Measurements from ENCODE around the gene TTC19. TPM values are rescaled to one million over a fixed set of nuclear protein-coding genes. Genes with fewer than 3 reads are reported as not detected.

The TTC19 gene
- total and polyA plus RNA-seq, 2 of the 8 experiments (the other 6 are each of a cell fraction or from before 2014, with no cell fraction given), result 11.8 to 55.0 TPM

DNA sequence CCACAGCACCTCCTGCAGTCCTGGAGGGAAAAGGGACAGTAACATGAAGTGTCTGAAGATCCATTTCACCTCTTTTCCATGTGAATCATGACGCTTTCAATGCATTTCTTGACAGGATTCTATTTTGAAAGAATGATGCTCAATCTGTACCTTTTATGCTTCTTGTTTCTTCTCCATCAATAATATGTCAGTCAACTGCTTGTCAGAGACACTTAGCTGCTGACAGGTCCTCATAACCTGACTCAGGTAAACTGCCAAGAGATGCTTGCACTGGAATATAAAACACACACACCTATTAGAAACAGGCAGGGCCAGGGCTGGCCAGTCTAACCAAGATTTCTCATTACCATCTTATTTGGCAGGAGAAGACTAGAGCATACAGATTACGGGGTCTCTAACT, 21.7 kb upstream of the TTC19 start:
- Histone ChIP-seq H3K4ac (replicated peaks; ENCODE audit: insufficient read length, low read depth, low read length) (no peak overlapping the region), H3K23me2 (ENCODE audit: low read depth, low read length) (no peaks in the 10 kb centered on the region), H2BK5ac (ENCODE audit: low read depth, low read length) (no peak overlapping the region), H4K91ac (replicated peaks; ENCODE audit: insufficient read length, low read length) (no peak overlapping the region), H2BK12ac (ENCODE audit: low read depth, low read length) (no peak overlapping the region), H3K56ac (replicated peaks; ENCODE audit: insufficient read length, low read depth, low read length) (no peak overlapping the region), H3K27me3 (replicated peaks in 1 of 4; ENCODE audit: control insufficient read depth in 3 of 4, extremely low read depth in 1 of 4, insufficient read depth in 3 of 4, low read length in 3 of 4) (no peaks in the 10 kb centered on the region), H2BK20ac (ENCODE audit: low read length) (no peak overlapping the region), H2BK120ac (replicated peaks; ENCODE audit: low read depth, low read length) (no peak overlapping the region), H3K9me3 (ENCODE audit: insufficient read depth in 2 of 2, low read depth in 1 of 2, low read length in 1 of 2) (peaks cover 4 to 9% of the 10 kb centered on the region in 2 experiments; a peak in 2 of 4 replicates), H2BK15ac (ENCODE audit: low read length) (no peak overlapping the region), H2AK5ac (ENCODE audit: low read depth, low read length) (no peak overlapping the region), H3K18ac (ENCODE audit: extremely low read depth, low read length) (no peak overlapping the region), H2AFZ (ENCODE audit: low read length) (no peak overlapping the region), H3K23ac (ENCODE audit: insufficient read length) (no peak overlapping the region), H4K5ac (ENCODE audit: insufficient read length, low read depth, low read length) (no peak overlapping the region), H4K20me1 (replicated peaks in 1 of 2; ENCODE audit: control insufficient read depth in 1 of 2, insufficient read depth in 2 of 2, low read length in 2 of 2) (peaks cover 0 to 3% of the 10 kb centered on the region in 2 experiments), H3K14ac (ENCODE audit: insufficient read length) (no peak overlapping the region), H3K36me3 (ENCODE audit: control insufficient read depth in 2 of 4, insufficient read depth in 4 of 4, low read length in 3 of 4) (peaks cover 2 to 40% (median 21%) of the 10 kb centered on the region in 4 experiments; a peak in 7 of 8 replicates), H3K4me3 (ENCODE audit: extremely low read depth in 1 of 4, insufficient read depth in 2 of 4, low read depth in 3 of 4, low read length in 4 of 4) (no peak overlapping the region), H4K8ac (ENCODE audit: extremely low read depth, insufficient read depth, low read length) (no peak overlapping the region), H3K27ac (ENCODE audit: low read depth, low read length) (no peak overlapping the region), H3K79me2 (ENCODE audit: control insufficient read depth in 1 of 2, insufficient read depth in 2 of 2, low read length in 2 of 2) (no peaks in the 10 kb centered on the region), H3K4me1 (replicated peaks in 1 of 4; ENCODE audit: control insufficient read depth in 3 of 4, insufficient read depth in 4 of 4, low read length in 3 of 4) (no peaks in the 10 kb centered on the region), H3K4me2 (ENCODE audit: insufficient read depth in 1 of 2, low read depth in 2 of 2, low read length in 2 of 2) (no peak overlapping the region), H3K9ac (replicated peaks in 1 of 4; ENCODE audit: extremely low read depth in 1 of 4, low read depth in 3 of 4, low read length in 3 of 4) (no peak overlapping the region), H3K79me1 (ENCODE audit: low read depth, low read length) (no peaks in the 10 kb centered on the region)
- TF ChIP-seq CEBPB (IDR thresholded peaks at IDR 0.05; ENCODE audit: low read depth, low read length) (no peak), RNF2 (IDR thresholded peaks at IDR 0.05; ENCODE audit: borderline replicate concordance, low read depth, low read length, missing control alignments, poor library complexity, severe bottlenecking) (no peak), POLR2AphosphoS5 (IDR thresholded peaks at IDR 0.05; ENCODE audit: low read depth, low read length) (no peak), PHF8 (conservative IDR thresholded peaks at IDR 0.05; ENCODE audit: low read depth, low read length) (no peak), POU5F1 (IDR thresholded peaks at IDR 0.05; ENCODE audit: low read depth, low read length) (no peak), SRF (IDR thresholded peaks at IDR 0.05; ENCODE audit: low read depth, low read length) (no peak)
- TF ChIP-seq, protein P1, sequence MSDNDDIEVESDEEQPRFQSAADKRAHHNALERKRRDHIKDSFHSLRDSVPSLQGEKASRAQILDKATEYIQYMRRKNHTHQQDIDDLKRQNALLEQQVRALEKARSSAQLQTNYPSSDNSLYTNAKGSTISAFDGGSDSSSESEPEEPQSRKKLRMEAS (IDR thresholded peaks at IDR 0.05), result no peak
- TF ChIP-seq, protein P2, sequence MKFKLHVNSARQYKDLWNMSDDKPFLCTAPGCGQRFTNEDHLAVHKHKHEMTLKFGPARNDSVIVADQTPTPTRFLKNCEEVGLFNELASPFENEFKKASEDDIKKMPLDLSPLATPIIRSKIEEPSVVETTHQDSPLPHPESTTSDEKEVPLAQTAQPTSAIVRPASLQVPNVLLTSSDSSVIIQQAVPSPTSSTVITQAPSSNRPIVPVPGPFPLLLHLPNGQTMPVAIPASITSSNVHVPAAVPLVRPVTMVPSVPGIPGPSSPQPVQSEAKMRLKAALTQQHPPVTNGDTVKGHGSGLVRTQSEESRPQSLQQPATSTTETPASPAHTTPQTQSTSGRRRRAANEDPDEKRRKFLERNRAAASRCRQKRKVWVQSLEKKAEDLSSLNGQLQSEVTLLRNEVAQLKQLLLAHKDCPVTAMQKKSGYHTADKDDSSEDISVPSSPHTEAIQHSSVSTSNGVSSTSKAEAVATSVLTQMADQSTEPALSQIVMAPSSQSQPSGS (IDR thresholded peaks at IDR 0.05; ENCODE audit: low read length), result no peak
- FAIRE-seq (no peak), DNase-seq (ENCODE audit: low read depth in 1 of 2, low spot score in 2 of 2) (no peak)
- ChIA-PET POLR2A (ENCODE audit: partially characterized antibody) (interaction anchor here (0.6 to 1.2 kb wide), 2 partner anchors 9 to 132 kb away, joined by 3 read pairs; no protein-coding TSS in a partner anchor), CTCF (ENCODE audit: partially characterized antibody) (no interaction called here)
- WGBS, 2 experiments (ENCODE audit: extremely low coverage in 1 of 2, insufficient coverage in 1 of 2, insufficient read length in 1 of 2, insufficient replicate concordance in 2 of 2, low coverage in 1 of 2, low lambda C conversion rate in 2 of 2, missing lambda C conversion rate in 1 of 2), result 93% methylated on average over 2 of the region's 2 CpGs; no CpG with 5 or more reads in 1 of the 2 experiments

Data from H1 (cell line).